Measurements from ENCODE around the gene RPL18. TPM values are rescaled to one million over a fixed set of nuclear protein-coding genes. Genes with fewer than 3 reads are reported as not detected.

RPL18 gene
- total and polyA plus RNA-seq, 12 donors, result 493 to 2,257 (median 564) TPM

DNA sequence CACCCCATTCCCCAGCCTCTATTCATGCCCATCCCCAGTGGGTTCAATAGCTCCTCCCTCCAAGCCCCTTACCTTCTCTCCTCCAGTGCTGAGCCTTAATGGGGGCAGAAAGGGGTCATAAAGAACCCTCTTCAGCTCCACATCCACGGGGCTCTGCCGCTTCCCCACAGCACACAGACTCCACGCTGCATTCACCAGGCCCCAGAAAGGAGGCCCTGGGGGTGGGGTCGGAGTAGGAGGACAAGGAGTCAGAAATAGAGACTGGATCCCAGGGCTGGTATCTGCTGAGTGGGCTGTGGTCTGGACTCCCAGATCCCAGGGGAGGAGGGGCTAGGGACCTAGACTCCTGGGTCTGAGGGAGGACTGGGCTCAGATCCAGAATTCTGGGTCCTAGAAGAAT lies 25.4 kb upstream of the RPL18 start:
- H3K4me1 ChIP-seq, result peaks cover 0 to 32% (median 16%) of the 10 kb centered on the region in 9 donors
- peak overlapping the region in 4 of 10 donors; percentile 56 to 65 (median 60) for H3K4me3 ChIP-seq
- ATAC-seq, result no peak
- no peaks in the 10 kb centered on the region for H3K9me3 ChIP-seq
- TF ChIP-seq, protein P1, sequence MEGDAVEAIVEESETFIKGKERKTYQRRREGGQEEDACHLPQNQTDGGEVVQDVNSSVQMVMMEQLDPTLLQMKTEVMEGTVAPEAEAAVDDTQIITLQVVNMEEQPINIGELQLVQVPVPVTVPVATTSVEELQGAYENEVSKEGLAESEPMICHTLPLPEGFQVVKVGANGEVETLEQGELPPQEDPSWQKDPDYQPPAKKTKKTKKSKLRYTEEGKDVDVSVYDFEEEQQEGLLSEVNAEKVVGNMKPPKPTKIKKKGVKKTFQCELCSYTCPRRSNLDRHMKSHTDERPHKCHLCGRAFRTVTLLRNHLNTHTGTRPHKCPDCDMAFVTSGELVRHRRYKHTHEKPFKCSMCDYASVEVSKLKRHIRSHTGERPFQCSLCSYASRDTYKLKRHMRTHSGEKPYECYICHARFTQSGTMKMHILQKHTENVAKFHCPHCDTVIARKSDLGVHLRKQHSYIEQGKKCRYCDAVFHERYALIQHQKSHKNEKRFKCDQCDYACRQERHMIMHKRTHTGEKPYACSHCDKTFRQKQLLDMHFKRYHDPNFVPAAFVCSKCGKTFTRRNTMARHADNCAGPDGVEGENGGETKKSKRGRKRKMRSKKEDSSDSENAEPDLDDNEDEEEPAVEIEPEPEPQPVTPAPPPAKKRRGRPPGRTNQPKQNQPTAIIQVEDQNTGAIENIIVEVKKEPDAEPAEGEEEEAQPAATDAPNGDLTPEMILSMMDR (IDR thresholded peaks at IDR 0.05), result no peak
- intact Hi-C loops (cut with DNase I), result loop anchor here in 6 of 10 donors (10.0 kb wide), 5 partner anchors 90 to 320 kb away; partner anchors contain the start of genes FTL (in 2 of the 6), HSD17B14 (in 2 of the 6) and BAX (in 1 of the 6)
- H3K36me3 ChIP-seq, result no peaks in the 10 kb centered on the region
- peak overlapping the region in 1 of 10 donors; percentile 88 for H3K27ac ChIP-seq
- 75 to 77% methylated on average over 4 of the region's 4 CpGs for WGBS, 2 donors
- no peak for DNase-seq
- no peaks in the 10 kb centered on the region for H3K27me3 ChIP-seq

DNA sequence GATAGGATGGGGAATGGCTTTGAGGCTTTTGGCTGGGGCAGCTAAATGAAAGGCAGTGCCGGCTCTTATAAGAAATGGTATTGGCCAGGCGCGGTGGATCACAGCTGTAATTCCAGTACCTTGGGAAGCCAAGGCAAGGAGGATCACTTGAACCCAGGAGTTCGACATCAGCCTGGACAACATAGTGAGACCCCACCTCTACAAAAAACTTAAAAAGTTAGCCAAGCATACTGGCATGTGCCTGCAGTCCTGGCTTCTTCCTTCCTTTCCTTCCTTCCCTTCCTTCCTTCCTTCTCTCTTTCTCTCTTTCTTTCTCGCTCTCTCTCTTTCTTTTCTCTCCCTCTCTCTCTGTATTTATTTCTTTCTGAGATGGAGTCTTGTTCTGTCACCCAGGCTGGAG lies 23.9 kb upstream of the RPL18 start:
- H3K9me3 ChIP-seq, result no peaks in the 10 kb centered on the region
- TF ChIP-seq, protein P1 (IDR thresholded peaks at IDR 0.05), result no peak
- no peak overlapping the region for H3K4me3 ChIP-seq
- intact Hi-C loops (cut with DNase I), result loop anchor here in 6 of 10 donors (10.0 kb wide), 5 partner anchors 92 to 322 kb away; partner anchors contain the start of genes FTL (in 2 of the 6), HSD17B14 (in 2 of the 6) and BAX (in 1 of the 6)
- H3K27ac ChIP-seq, result no peak overlapping the region
- DNase-seq (no peak), ATAC-seq (no peak)
- no peaks in the 10 kb centered on the region for H3K36me3 ChIP-seq
- H3K4me1 ChIP-seq, result peaks cover 3 to 42% (median 24%) of the 10 kb centered on the region in 9 donors
- no peaks in the 10 kb centered on the region for H3K27me3 ChIP-seq
- 88 to 89% methylated on average over 5 of the region's 5 CpGs for WGBS, 2 donors

DNA sequence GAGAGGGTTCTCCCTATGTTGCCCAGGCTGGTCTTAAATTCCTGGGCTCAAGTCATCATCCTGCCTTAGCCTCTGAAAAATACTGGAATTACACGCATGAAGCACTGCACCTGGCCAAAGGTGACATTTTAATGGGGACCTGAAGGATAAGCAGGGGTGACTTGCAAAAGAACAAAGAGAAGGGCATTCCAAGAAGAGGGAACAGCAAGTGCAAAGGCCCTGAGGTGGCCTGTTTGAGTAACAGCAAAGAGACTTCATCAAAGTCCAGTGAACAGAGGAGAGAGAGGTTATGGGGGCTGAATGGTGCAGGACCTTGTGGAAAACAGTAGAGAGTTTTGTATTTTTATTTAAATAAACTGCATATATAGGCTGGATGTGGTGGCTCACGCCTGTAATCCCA lies 22.9 kb upstream of the RPL18 start:
- WGBS, 2 donors, result 98% methylated on average over 2 of the region's 2 CpGs
- TF ChIP-seq, protein P1 (IDR thresholded peaks at IDR 0.05), result no peak
- H3K9me3 ChIP-seq, result no peaks in the 10 kb centered on the region
- no peaks in the 10 kb centered on the region for H3K36me3 ChIP-seq
- H3K27me3 ChIP-seq, result no peaks in the 10 kb centered on the region
- H3K4me1 ChIP-seq, result peaks cover 3 to 39% (median 24%) of the 10 kb centered on the region in 9 donors
- no peak overlapping the region for H3K27ac ChIP-seq
- no peak for ATAC-seq
- DNase-seq, result no peak
- intact Hi-C loops (cut with DNase I), result loop anchor here in 6 of 10 donors (10.0 kb wide), 5 partner anchors 93 to 323 kb away; partner anchors contain the start of genes FTL (in 2 of the 6), HSD17B14 (in 2 of the 6) and BAX (in 1 of the 6)
- H3K4me3 ChIP-seq, result no peak overlapping the region

DNA sequence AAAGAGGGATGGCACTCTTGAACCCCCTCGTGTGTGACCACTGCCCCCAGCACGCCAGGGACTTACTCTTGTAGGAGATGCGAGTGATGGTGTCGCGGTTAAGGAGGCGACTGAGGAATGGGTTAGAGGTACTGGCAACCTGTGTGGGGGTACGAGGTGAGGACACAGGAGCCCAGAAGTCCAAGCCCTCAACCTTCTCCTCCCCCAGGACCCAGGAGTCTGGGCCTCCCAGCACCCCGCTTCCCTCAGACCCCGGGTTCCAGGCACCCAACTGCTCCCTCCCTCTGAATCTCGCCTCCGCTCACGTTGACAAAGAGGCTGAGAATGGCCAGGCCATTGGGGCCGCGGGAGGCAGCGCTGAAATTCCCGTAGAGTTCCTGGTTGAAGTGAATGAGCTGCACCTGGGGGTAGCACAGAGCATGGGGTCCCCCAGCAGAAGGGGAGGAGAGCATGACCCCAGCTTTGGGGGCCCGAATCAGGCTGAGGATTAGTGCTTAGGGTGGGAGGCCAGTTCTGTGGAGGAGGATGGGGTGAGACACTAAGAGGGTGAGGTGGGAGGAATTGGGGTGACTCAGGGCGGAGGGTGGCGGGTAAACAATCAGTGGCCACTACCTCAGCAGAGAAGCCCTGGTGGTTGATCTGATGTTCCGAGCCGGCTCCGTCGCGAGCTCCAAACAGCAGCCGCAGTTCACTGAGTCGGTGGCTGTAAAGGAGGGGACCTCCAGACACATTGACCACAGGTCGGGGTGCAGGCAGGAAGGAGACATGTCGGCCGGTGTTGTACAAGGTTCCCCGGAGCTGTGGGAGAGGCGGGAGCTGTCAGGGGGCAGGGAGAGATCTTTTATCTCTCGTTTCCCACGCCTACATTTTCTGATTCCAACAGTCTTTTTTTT lies 20.8 kb upstream of the RPL18 start:
- intact Hi-C loops (cut with DNase I), result loop anchor here in 8 of 10 donors (5.0 to 10.0 kb wide), 6 partner anchors 95 to 518 kb away; partner anchors contain the start of genes FTL (in 4 of the 8), HSD17B14 (in 2 of the 8), BAX (in 1 of the 8) and HRC (in 1 of the 8)

More for the DNA sequence above, 20.8 kb upstream of the RPL18 start:
- Histone ChIP-seq H3K27me3 (no peaks in the 10 kb centered on the region), H3K27ac (no peak overlapping the region), H3K4me3 (no peak overlapping the region), H3K9me3 (no peaks in the 10 kb centered on the region), H3K4me1 (peaks cover 6 to 33% (median 19%) of the 10 kb centered on the region in 9 donors), H3K36me3 (no peaks in the 10 kb centered on the region)
- TF ChIP-seq, protein P1 (IDR thresholded peaks at IDR 0.05), result no peak
- 59 to 67% methylated on average over 33 of the region's 33 CpGs for WGBS, 2 donors
- DNase-seq, result peak in 1 of 2 donors; percentile 26
- no peak for ATAC-seq
